CD1c-positive myeloid dendritic cell (primary cell): ENCODE measurements around the gene IST1.

Experiments used
- DNase-seq: peaks from one replicate; pipeline ENCODE4 v3.0.0-alpha.2; 2016; ENCODE audit errors: extremely low spot score

Gene IST1

DNA sequence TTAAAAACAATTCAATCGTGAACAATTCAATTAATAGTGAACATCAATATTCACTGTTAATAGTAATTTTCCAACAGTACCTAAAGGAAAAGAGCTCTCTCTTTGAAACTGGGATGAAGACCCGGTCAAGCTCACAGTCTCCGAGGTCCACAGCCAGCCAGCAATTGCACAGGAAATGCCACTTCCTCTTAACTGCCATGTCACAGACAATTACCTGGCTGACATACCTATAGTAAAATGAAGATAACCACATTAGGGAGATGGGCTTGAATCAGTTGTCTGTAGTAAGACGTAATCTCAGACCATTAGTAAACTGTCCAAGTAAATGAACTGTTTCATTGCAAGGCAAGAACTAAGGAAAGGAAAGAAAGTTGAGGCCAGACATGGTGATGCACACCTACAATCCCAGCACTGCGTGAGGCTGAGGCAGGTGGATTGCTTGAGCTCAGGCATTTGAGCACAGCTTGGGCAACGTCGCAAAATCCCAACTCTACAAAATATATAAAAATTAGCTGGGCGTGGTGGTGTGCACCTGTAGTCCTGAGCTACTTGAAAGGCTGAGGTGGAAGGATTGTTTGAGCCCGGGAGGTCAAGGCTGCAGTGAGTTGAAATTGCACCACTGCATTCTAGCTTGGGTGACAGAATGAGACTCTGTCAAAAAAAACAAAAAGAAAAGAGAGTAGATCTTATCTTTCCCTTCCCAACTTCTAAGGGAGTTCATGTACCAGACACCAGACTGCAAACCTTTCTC, 68.0 kb downstream of the IST1 start:
- DNase-seq: no peak

DNA sequence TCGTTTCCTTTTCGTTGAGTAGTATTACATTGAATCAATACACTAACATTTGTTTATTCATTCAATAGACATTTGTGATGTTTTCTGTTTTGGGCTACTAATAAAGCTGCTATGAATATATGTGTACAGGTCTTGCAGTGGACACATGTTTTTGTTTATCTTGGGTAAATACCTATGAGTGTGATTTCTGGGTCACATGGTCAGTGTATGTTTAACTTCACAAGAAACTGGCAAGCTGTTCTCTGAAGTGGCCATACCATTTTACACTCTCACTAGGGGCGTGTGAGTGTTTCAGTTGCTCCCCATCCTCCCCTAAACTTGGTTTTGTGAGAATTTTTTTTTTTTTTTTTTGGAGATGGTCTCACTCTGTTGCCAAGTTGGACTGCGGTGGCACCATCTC, 69.9 kb downstream of the IST1 start:
- no peak for DNase-seq

DNA sequence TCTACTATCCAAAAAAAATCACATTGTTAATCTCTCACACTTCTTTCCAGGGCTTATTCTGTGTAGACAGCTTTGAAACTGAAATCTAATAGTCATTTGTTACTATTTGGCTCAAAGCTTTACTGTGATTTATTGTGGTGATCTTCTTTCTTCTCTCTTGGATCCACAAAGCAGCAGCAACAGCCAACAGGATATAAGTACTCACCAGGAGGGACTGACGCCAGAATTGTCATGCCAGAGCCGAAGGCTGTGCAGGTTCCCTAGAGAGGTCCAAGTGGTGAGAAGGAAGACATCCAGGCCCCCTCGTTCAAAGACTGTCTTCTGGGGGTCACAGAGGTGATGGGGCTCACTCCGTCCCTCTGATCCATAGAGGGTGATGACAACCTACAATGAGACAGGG, 71.6 kb downstream of the IST1 start:
- DNase-seq: no peak

DNA sequence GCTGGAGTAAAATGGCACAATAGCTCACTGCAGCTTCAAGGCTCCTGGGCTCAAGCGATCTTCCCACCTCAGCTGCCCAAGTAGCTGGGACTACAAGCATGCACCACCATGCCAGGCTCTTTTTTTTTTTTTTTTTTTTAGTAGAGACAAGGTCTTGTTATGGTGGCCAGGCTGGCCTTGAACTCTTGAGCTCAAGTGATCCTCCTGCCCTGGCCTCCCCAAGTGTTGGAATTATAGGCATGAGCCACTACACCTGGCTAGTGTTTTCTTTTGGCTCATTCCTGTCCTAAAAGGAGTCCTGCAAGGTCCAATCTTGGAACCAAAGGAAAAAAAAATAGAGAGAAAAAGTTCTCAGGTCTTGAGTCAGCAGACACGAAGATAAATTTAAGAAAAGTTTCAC, 74.0 kb downstream of the IST1 start:
- no peak for DNase-seq

DNA sequence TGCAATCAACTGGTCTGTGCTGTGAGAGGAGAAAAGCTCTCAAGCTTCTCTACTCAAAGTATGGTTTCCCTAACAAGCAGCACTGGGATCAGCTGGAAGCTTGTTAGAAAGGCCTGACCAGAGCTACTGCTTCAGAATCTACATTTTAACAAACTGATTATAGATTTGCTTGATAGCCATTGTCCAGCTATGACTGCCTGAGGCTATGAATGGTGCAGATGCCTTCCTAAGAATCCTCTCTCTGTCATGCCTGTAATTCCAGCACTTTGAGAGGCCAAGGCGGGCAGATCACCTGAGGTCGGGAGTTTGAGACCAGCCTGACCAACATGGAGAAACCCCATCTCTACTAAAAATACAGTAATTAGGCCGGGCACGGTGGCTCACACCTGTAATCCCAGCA, 76.2 kb downstream of the IST1 start:
- no peak for DNase-seq

DNA sequence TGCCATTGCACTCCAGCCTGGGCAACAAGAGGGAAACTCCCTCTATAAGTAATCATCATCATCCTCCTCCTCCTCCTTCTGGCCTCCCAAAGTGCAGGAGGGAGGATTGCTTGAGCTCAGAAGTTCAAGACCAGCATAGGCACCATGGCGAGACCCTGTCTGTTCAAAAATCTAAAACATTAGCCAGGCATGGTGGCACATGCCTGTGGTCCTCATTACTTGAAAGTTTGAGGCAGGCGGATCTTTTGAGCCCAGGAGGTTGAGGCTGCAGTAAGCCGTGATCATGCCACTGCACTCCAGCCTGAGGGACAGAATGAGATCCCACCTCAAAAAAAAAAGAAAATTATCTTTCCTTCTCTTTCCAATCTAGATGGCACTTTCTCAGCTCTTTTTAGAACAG, 77.0 kb downstream of the IST1 start:
- no peak for DNase-seq

DNA sequence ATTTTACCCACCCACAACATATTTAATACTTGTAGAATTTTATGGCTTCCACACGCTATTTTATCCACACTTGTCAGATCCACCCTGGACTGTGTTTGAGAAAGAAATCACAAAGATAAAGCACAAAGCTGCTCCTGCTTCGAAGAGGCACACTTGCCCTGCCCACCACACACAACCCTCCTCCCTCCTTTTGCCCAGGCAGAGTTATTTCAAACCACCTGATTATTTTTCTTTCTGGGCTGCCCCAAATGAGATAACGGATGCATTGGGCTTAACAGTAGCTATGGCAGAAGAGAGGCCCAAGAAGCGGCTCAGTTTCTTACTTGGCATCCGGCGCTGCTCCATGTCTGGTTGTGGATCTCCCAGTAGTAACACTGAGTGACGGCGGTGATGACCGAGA, 77.7 kb downstream of the IST1 start:
- DNase-seq: no peak

DNA sequence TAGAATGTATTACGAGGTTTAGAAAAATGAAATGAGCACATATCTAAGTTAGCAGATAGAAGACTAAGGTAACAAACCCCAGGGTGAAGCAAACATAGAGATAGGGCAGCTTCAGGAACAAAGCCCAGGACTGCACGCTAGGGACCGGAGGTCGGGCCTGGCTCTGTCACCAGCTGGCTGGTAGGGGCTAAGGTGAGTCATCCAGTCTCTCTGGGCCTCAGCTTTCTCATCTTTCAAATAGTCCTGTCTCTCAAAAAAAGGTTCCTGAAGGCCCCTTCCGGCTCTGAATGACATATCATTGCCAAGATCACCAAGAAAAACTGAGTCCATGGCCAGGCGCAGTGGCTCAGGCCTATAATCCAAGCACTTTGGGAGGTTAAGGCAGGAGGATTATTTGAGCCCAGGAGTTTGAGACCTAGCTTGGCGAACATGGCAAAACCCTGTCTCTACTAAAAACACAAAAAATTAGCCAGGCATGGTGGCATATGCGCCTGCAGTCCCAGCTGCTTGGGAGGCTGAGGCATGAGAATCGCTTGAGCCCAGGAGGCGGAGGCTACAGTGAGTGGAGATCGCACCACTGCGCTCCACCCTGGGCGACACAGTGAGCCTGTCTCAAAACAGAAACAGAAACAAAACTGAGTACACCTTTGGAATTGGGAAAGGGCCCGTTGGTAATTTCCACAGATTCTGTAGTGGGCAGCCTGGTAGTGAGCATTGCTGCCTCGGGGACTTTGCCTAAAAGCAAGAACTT, 78.9 kb downstream of the IST1 start:
- DNase-seq: no peak
